ENCODE data around the gene GMPS. TPM values are rescaled to one million over a fixed set of nuclear protein-coding genes. Genes with fewer than 3 reads are reported as not detected.
"Not testable (repeated sequence)": the region's sequence is repeated elsewhere in the genome, so short reads cannot be mapped to it uniquely, and the experiment has no call there.

The GMPS gene
- total RNA-seq, 1 donor from 2014 or later = 39.9 TPM

- Histone ChIP-seq H3K27ac (no peak overlapping the region), H3K4me3 (no peak overlapping the region), H3K36me3 (no peaks in the 10 kb centered on the region), H3K27me3 (ENCODE audit: low read depth) (no peaks in the 10 kb centered on the region), H3K9me3 (no peaks in the 10 kb centered on the region), H3K4me1 (no peaks in the 10 kb centered on the region)
- intact Hi-C loops (cut with DNase I) = no loop called here
- ATAC-seq (no peak), DNase-seq (no peak)
- no peak for TF ChIP-seq CTCF (IDR thresholded peaks at IDR 0.05)
These were observed 88.2 kb downstream of the GMPS start for GRCh38 chr3:155958676-155959075.

DNA sequence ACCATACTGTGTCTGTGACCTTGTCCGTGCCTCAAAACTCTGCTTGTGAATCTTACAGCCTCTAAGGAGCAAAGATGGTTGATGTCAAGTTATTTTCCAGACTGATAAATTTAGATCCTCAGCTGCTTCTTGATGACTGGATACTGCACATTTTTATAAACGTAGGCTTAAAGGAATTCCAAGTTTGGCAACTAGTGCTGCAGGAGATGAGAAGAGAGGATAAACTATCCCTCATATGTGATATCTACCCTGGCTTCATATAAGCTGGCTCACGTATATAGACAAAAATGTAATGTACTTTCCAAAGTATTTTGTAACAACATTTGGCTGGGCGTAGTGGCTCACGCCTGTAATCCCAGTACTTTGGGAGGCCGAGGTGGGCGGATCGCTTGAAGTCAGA is 89.6 kb downstream of the GMPS start:
- ATAC-seq = no peak
- DNase-seq = no peak
- no peaks in the 10 kb centered on the region for H3K9me3 ChIP-seq
- no peak overlapping the region for H3K27ac ChIP-seq
- no peaks in the 10 kb centered on the region for H3K27me3 ChIP-seq (ENCODE audit: low read depth)
- intact Hi-C loops (cut with DNase I) = no loop called here
- no peak for TF ChIP-seq CTCF (IDR thresholded peaks at IDR 0.05)
- H3K36me3 ChIP-seq = no peaks in the 10 kb centered on the region
- no peak overlapping the region for H3K4me3 ChIP-seq
- H3K4me1 ChIP-seq = no peaks in the 10 kb centered on the region

GRCh38 chr3:155961044-155961443 is 90.6 kb downstream of the GMPS start:
- intact Hi-C loops (cut with DNase I); H3K36me3 ChIP-seq; ATAC-seq: not testable (repeated sequence)

DNA sequence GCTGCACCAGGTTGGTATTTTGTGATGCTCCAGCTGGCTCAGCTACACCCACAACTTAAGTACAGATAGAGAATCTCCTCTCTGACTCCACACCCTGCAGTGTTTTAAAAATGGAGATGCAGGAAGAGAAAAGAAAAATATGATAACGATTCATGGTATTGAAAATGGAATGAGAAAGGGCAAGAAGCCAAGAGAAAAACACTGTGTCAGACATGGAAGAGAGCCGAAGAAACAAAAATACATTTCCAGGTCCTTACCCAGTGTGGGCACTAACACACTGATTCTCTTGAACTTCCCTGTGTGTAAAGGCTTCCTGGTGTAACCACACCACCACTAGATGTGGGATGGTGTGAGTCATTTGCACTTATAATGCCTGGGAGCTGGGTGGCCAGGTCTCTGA is 93.1 kb downstream of the GMPS start:
- intact Hi-C loops (cut with DNase I) = no loop called here
- H3K27me3 ChIP-seq (ENCODE audit: low read depth) = no peaks in the 10 kb centered on the region
- TF ChIP-seq CTCF (IDR thresholded peaks at IDR 0.05) = no peak
- H3K27ac ChIP-seq = no peak overlapping the region
- ATAC-seq = no peak
- no peaks in the 10 kb centered on the region for H3K9me3 ChIP-seq
- no peak for DNase-seq
- no peak overlapping the region for H3K4me3 ChIP-seq
- no peaks in the 10 kb centered on the region for H3K36me3 ChIP-seq
- H3K4me1 ChIP-seq = no peaks in the 10 kb centered on the region

More at GRCh38 chr3:155961044-155961443, 90.6 kb downstream of the GMPS start:
- not testable (repeated sequence) for H3K4me3 ChIP-seq; H3K27me3 ChIP-seq (ENCODE audit: low read depth); H3K4me1 ChIP-seq; DNase-seq; H3K27ac ChIP-seq; H3K9me3 ChIP-seq

GRCh38 chr3:155970398-155970797 is 99.9 kb downstream of the GMPS start:
- H3K36me3 ChIP-seq = no peaks in the 10 kb centered on the region
- ATAC-seq (no peak), DNase-seq (no peak)
- H3K4me1 ChIP-seq = no peaks in the 10 kb centered on the region
- intact Hi-C loops (cut with DNase I) = no loop called here
- H3K4me3 ChIP-seq = no peak overlapping the region
- no peak overlapping the region for H3K27ac ChIP-seq
- no peak for TF ChIP-seq CTCF (IDR thresholded peaks at IDR 0.05)
- H3K27me3 ChIP-seq (ENCODE audit: low read depth) = no peaks in the 10 kb centered on the region
- H3K9me3 ChIP-seq = no peaks in the 10 kb centered on the region

- no peaks in the 10 kb centered on the region for H3K9me3 ChIP-seq
- intact Hi-C loops (cut with DNase I) = no loop called here
- TF ChIP-seq CTCF (IDR thresholded peaks at IDR 0.05) = no peak
- no peak overlapping the region for H3K27ac ChIP-seq
- DNase-seq = no peak
- H3K4me1 ChIP-seq = no peaks in the 10 kb centered on the region
- no peaks in the 10 kb centered on the region for H3K27me3 ChIP-seq (ENCODE audit: low read depth)
- ATAC-seq = no peak
- H3K4me3 ChIP-seq = no peak overlapping the region
- no peaks in the 10 kb centered on the region for H3K36me3 ChIP-seq
These were observed 102.6 kb downstream of the GMPS start for GRCh38 chr3:155972885-155973584.
